Keratinocyte (primary cell): ENCODE measurements around the gene S100A1.

ENCODE experiments used
- CTCF ChIP-seq, 3 experiments: IDR thresholded peaks in 1 of 3; conservative IDR thresholded peaks in 1 of 3; optimal IDR thresholded peaks in 1 of 3; 2 replicates in 2 of 3; 3 replicates in 1 of 3; pipeline versions ENCODE3 to v1.5.1; 2011; ENCODE audit warnings: low read length in 3 of 3, mild to moderate bottlenecking in 3 of 3, moderate library complexity in 2 of 3, control low read depth in 1 of 3, inconsistent platforms in 1 of 3; ENCODE audit not compliant: insufficient read depth in 2 of 3; ENCODE audit errors: extremely low read depth in 1 of 3
- EZH2 ChIP-seq: IDR thresholded peaks from one replicate; pipeline ENCODE4 v1.6.1; 2012; ENCODE audit warnings: inconsistent platforms, mild to moderate bottlenecking, low read length, moderate library complexity

- no peak for TF ChIP-seq CTCF (optimal IDR thresholded peaks at IDR 0.05 in 1 of 3, IDR thresholded peaks at IDR 0.05 in 1 of 3, conservative IDR thresholded peaks at IDR 0.05 in 1 of 3; ENCODE audit: extremely low read depth in 1 of 3, insufficient read depth in 2 of 3, low read length in 3 of 3)
- TF ChIP-seq EZH2, result no peak
Observed at GRCh38 chr1:153628638-153629342, 556 bp downstream of the S100A1 start.
